RWPE1 (cell line): Measurements from ENCODE around the gene CNGB1.

Source experiments
- CTCF ChIA-PET: fragments of 350-600 bp; sonication (Branson Sonifier 250); formaldehyde crosslinking; extraction: SDS; loops from one replicate; lab custom pipeline; 2021; lab: Yijun Ruan, JAX
- POLR2A ChIA-PET: fragments of 400-600 bp; formaldehyde crosslinking; extraction: SDS; loops from one replicate; lab custom pipeline; 2020; ENCODE audit warnings: antibody characterized with exemption; ENCODE audit not compliant: low non-redundant PET; lab: Yijun Ruan, JAX
- DNase-seq: peaks from one replicate; pipeline ENCODE4 v3.0.0; 2012; ENCODE audit warnings: low spot score
- H3K27ac ChIP-seq: fragments of 450-650 bp; 2 replicates; pipeline ENCODE4 v1.5.1; 2017
- CTCF ChIP-seq: fragments of 450-650 bp; conservative IDR thresholded peaks from 2 replicates; pipeline ENCODE4 v1.5.1; 2017; ENCODE audit warnings: low read depth, mild to moderate bottlenecking

CNGB1 gene

GRCh38 chr16:57997528-57998265 lies 26.8 kb upstream of the CNGB1 start:
- no peak for DNase-seq
- no peak for TF ChIP-seq CTCF
- H3K27ac ChIP-seq = peak overlapping the region; percentile 86
- CTCF ChIA-PET = interaction anchor here (3.8 kb wide), 1 partner anchor 91 kb away, joined by 20 read pairs; no protein-coding TSS in a partner anchor
- POLR2A ChIA-PET = no interaction called here

GRCh38 chr16:57997176-57997527 lies 26.2 kb upstream of the CNGB1 start:
- no peak for TF ChIP-seq CTCF
- no peak for DNase-seq
- ChIA-PET POLR2A (no interaction called here), CTCF (interaction anchor here (3.8 kb wide), 1 partner anchor 91 kb away, joined by 20 read pairs; no protein-coding TSS in a partner anchor)
- no peak overlapping the region for H3K27ac ChIP-seq

GRCh38 chr16:57996406-57997175 lies 25.7 kb upstream of the CNGB1 start:
- no peak for DNase-seq
- POLR2A ChIA-PET = no interaction called here
- peak overlapping the region; percentile 61 for H3K27ac ChIP-seq
- TF ChIP-seq CTCF = no peak
- CTCF ChIA-PET = no interaction called here

- POLR2A ChIA-PET = no interaction called here
Observed at GRCh38 chr16:57995721-57996405, 24.9 kb upstream of the CNGB1 start.

GRCh38 chr16:57994778-57995177 lies 23.9 kb upstream of the CNGB1 start:
- H3K27ac ChIP-seq = peak overlapping the region; percentile 61
- CTCF ChIA-PET = interaction anchor here (1.6 kb wide), 1 partner anchor 88 kb away, joined by 6 read pairs; no protein-coding TSS in a partner anchor
- POLR2A ChIA-PET = no interaction called here
- TF ChIP-seq CTCF = no peak; the same call in 1 of the 2 replicates
- no peak for DNase-seq

More at GRCh38 chr16:57995721-57996405, 24.9 kb upstream of the CNGB1 start:
- TF ChIP-seq CTCF = no peak
- peak overlapping the region; percentile 61 for H3K27ac ChIP-seq
- CTCF ChIA-PET = no interaction called here
- DNase-seq = no peak

- CTCF ChIA-PET = interaction anchor here (1.6 kb wide), 1 partner anchor 88 kb away, joined by 6 read pairs; no protein-coding TSS in a partner anchor
- POLR2A ChIA-PET = no interaction called here
- DNase-seq = no peak
- TF ChIP-seq CTCF = no peak
- peak overlapping the region; percentile 61; the same call in 1 of the 2 replicates for H3K27ac ChIP-seq
Observed at GRCh38 chr16:57994361-57994760, 23.4 kb upstream of the CNGB1 start.
